IPS DF 6.9 (cell line): ENCODE measurements around the gene CCDC74A.
"Not testable (repeated sequence)": the region's sequence is repeated elsewhere in the genome, so short reads cannot be mapped to it uniquely, and the experiment has no call there.

Experiments
- DNase-seq: peaks from one replicate; pipeline ENCODE4 v3.0.0-alpha.2; 2013; ENCODE audit warnings: low read depth, low spot score
- H3K27ac ChIP-seq: one replicate; pipeline ENCODE4 v1.5.1; 2013; ENCODE audit warnings: low read length, control low read depth
- H3K27me3 ChIP-seq: 2 replicates; pipeline ENCODE4 v1.6.1; 2013; ENCODE audit warnings: mild to moderate bottlenecking, low read length; ENCODE audit not compliant: control insufficient read depth, insufficient read depth
- H3K36me3 ChIP-seq: 2 replicates; pipeline ENCODE4 v1.6.1; 2013; ENCODE audit warnings: low read length; ENCODE audit not compliant: control insufficient read depth, insufficient read depth
- H3K4me1 ChIP-seq: 2 replicates; pipeline ENCODE4 v1.6.1; 2013; ENCODE audit warnings: low read length; ENCODE audit not compliant: control insufficient read depth, insufficient read depth
- H3K4me3 ChIP-seq: 2 replicates; pipeline ENCODE4 v1.5.1; 2013; ENCODE audit warnings: mild to moderate bottlenecking, low read length
- H3K9me3 ChIP-seq: 2 replicates; pipeline ENCODE4 v1.6.1; 2013; ENCODE audit warnings: low read length, inconsistent platforms; ENCODE audit not compliant: control insufficient read depth, insufficient read depth
- WGBS: extraction: QIAGEN DNeasy Blood & Tissue Kit; methylation state at CpG from one replicate; pipeline ENCODE4 v1.1.7; 2013; ENCODE audit warnings: mixed read lengths, missing lambda C conversion rate; ENCODE audit not compliant: insufficient read length, insufficient coverage; 5-methylcytosine and 5-hydroxymethylcytosine counted together

Gene CCDC74A

DNA sequence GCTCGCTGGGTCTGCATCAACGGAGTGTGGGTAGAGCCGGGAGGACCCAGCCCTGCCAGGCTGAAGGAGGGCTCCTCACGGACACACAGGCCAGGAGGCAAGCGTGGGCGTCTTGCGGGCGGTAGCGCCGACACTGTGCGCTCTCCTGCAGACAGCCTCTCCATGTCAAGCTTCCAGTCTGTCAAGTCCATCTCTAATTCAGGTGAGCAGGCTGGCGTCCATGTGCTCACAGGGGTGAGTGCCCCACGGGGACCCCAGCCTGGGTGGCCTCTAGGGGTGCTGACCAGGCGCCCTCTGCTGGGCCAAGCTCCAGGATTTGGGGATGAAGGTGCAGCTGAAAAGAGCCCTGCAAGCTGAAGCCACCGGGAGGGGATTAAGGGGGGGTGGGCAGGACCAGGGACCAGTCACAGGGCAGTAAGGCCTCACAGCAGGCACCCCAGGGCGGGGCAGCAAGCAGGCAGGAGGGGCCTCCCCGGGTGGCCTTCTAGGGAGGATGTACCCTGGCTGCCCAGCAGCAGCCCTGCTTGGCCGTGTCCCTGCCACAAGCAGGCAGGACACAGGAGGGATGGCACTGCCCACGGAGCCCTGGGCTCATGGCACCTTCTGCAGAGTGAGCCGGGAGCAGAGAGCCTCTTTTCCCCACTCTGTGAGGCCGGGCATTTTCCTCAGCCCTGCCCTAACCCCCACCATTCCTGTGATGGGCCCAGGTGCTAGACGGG is 3.1 kb downstream of the CCDC74A start:
- H3K4me1 ChIP-seq, H3K9me3 ChIP-seq, H3K4me3 ChIP-seq, DNase-seq, H3K27ac ChIP-seq, H3K36me3 ChIP-seq, H3K27me3 ChIP-seq: not testable (repeated sequence)
- no CpG with 5 or more reads among the region's 22 CpGs for WGBS

DNA sequence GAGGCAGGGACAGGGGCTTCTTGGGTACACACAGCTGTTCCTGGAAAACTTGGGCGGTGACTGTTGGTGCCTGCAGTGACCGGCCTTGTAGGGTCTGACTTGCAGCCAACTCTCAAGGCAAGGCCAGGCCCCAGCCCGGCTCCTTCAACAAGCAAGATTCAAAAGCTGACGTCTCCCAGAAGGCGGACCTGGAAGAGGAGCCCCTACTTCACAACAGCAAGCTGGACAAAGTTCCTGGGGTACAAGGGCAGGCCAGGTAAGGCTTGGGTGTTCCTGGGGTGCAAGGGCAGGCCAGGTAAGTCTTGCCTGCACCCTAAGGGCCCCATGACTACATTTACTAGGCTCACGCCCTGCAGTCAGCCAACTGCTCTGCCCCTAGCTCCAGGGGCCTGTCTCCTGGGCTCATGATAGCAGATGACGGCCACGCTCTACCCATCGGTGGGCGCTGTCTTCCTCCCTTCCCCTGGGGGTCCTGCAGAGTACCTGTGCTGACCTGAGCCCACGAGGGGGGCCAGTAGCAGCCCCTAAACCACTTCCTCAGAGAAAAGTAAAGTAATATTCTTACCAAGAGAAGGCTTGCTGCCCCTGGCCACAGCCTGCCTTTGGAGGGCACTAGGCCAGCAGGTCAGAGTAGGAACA is 4.0 kb downstream of the CCDC74A start:
- H3K4me1 ChIP-seq, H3K27me3 ChIP-seq, H3K9me3 ChIP-seq, H3K36me3 ChIP-seq, H3K27ac ChIP-seq, DNase-seq, H3K4me3 ChIP-seq: not testable (repeated sequence)
- WGBS = no CpG with 5 or more reads among the region's 11 CpGs

DNA sequence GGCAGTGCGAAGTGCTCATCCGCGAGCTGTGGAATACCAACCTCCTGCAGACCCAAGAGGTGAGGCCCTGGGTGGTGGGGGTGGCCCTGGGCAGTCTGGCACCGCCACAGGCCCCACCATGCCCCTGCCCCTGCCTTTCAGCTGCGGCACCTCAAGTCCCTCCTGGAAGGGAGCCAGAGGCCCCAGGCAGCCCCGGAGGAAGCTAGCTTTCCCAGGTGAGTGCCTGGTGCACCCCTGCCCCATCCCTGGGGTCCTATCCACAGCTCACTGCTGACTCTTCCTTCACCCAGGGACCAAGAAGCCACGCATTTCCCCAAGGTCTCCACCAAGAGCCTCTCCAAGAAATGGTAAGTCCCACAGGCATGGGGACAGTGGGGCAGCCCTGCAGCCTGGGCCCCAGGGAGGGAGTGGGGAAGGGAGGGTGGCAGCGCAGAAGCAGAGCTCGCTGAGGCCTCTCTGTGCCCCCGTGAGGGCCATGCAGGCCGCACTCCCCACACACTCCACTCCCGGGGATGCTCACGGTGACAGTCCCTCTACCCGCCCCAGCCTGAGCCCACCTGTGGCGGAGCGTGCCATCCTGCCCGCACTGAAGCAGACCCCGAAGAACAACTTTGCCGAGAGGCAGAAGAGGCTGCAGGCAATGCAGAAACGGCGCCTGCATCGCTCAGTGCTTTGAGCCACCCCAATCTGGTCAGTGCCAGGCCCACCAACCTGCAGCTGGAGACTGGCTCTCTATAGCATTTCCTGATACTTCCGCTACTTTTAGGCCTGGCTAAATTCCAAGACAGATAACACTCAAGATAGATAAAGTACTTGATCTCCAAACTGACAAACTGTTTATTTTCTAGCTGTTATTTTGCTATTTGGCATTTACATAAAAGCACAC is 5.3 kb downstream of the CCDC74A start:
- not testable (repeated sequence) for H3K4me1 ChIP-seq, H3K9me3 ChIP-seq, H3K4me3 ChIP-seq, H3K36me3 ChIP-seq, H3K27me3 ChIP-seq, H3K27ac ChIP-seq, DNase-seq
- WGBS = no CpG with 5 or more reads among the region's 23 CpGs

DNA sequence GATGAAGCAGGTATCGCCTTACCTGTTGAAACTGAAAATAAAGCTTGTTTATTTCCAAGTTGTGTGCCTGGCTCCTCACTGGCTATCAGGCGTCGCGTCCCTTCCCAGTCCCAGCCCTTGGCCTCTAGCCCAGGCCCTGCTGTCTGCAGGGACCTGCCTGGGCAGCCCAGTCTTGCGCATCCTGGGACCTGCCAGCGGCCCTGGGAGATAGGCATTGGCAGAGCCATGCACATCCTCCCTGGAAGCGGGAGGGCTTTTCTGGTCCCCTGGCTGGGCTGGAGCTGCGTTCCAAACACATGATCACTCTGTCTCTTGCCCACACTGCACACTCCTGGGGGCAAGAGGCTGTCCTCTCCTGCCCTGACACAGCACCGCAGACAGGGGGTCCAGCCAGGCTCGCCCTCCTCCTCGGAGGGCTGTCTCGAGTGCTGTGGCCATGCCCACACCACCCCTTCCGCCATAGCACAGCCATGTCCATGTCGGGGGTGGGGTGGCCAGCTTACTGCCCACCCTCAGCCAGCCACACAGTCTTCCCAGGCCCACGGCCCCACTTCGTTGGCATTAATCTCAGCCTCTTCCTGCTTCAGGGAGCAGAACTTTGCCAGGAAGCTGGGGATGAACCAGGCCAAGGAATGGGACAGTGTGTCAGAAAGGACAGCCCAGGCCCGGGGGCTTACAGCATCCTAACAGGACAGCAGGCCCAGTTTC is 6.1 kb downstream of the CCDC74A start:
- not testable (repeated sequence) for H3K27me3 ChIP-seq, H3K36me3 ChIP-seq, H3K27ac ChIP-seq, DNase-seq, H3K4me1 ChIP-seq, H3K4me3 ChIP-seq, H3K9me3 ChIP-seq
- WGBS = no CpG with 5 or more reads among the region's 17 CpGs

DNA sequence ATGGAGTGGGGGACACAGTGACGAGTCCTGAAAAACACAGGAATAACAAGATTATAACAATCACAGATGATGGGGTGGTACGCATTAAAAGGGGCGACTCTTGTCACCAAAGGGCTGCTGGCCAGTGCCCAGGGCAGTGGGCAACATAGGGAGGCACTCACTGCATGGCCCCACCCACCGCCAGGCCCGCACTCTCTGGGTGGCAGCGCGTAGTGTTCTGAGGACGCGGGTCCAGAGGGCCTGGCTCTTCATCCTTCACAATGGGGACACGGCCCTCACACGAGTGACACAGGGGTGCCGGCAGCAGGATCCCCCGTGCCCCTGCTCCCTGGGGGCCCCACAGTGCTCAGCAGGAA is 6.6 kb downstream of the CCDC74A start:
- not testable (repeated sequence) for H3K4me1 ChIP-seq, H3K4me3 ChIP-seq, DNase-seq, H3K36me3 ChIP-seq, H3K9me3 ChIP-seq, H3K27me3 ChIP-seq, H3K27ac ChIP-seq
- WGBS = no CpG with 5 or more reads among the region's 13 CpGs

DNA sequence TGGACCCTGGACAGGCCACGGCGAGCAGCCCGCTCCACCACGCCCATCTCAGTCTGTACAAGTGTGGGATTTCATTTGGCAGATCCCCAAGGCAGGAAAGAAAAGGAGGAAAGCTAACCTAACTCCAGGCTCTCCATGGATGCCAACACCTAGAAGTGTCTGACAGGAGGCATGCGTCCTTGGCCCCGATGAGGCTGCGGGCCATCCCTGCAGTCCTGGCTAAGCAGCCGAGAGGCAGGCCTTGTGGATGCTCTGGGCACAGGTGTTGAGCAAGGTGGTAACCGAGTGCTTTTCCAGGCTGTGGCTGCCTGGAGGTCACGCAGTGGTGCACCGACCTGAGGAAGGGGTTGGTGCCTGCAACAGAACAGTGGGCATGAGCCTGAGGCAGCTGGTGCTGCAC is 7.3 kb downstream of the CCDC74A start:
- H3K36me3 ChIP-seq, DNase-seq, H3K27me3 ChIP-seq, H3K27ac ChIP-seq, H3K4me1 ChIP-seq, H3K9me3 ChIP-seq, H3K4me3 ChIP-seq: not testable (repeated sequence)
- WGBS = no CpG with 5 or more reads among the region's 11 CpGs

DNA sequence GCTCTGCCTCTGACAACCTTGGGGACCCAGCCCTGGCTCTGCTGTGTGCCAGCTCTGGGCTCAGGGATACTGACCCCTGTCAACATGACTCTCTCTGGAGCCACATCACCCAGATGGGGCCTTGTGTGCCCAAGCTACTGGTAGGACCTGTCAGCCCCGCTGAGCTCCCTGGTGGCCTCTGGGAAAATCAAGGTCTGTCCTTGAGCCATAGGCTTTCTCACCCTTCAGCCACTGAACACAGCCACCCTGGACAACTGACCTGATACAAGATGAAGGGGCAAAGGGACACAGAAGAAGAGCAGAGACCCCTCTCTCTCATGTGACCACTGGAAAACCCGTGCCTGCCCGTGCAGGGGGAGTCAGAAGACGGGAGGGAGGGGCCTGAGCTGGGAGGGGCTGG is 7.8 kb downstream of the CCDC74A start:
- H3K9me3 ChIP-seq = no peaks in the 10 kb centered on the region
- DNase-seq = no peak
- no CpG with 5 or more reads among the region's 4 CpGs for WGBS
- H3K36me3 ChIP-seq = no peaks in the 10 kb centered on the region
- no peak overlapping the region for H3K27ac ChIP-seq
- no peaks in the 10 kb centered on the region for H3K27me3 ChIP-seq
- no peak overlapping the region for H3K4me3 ChIP-seq
- H3K4me1 ChIP-seq = peaks cover 2% of the 10 kb centered on the region

DNA sequence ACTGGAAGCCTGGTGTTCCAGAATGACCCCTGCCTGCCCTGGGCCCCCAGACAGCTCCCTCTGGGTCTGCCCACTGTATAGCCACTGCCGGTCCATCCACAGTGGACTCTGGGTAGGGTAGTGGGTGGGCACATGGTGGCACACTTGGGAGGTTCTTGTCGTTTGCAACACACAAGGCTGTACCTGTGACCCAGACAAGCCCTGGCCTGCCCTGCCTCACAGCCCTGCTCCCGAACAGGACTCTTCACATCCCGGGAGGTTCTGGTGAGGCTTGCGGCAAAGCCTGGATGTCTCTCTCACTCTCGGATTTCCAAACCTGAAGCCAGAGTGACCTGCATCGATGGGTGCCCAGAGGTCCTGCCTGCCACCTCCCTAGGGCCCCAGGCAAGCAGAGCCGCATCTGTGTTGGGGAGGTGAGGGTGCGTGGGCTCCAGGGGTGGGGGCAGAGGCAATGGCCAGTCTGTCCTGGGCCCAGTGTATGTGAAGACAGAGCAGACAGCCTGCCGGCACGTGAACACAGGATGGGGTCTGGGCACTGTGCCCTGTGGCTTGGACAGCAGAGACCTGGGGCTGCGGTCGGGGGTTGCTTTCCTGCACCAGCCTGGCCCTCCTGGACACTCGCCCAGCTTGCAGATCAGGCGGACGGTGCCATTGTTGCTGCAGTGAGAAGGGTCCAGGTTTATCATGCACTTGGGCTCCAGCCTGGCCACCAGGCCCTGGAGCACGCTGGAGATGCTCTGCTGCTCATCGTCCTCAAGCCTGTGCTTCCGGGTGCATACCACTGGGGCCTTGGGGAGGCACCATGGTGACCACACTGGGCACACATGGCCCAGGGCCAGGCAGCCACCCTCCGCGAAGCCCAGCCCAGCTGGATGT is 8.5 kb downstream of the CCDC74A start:
- not testable (repeated sequence) for H3K9me3 ChIP-seq, H3K4me3 ChIP-seq, DNase-seq, H3K36me3 ChIP-seq, H3K4me1 ChIP-seq, H3K27ac ChIP-seq, H3K27me3 ChIP-seq
- WGBS = no CpG with 5 or more reads among the region's 21 CpGs

DNA sequence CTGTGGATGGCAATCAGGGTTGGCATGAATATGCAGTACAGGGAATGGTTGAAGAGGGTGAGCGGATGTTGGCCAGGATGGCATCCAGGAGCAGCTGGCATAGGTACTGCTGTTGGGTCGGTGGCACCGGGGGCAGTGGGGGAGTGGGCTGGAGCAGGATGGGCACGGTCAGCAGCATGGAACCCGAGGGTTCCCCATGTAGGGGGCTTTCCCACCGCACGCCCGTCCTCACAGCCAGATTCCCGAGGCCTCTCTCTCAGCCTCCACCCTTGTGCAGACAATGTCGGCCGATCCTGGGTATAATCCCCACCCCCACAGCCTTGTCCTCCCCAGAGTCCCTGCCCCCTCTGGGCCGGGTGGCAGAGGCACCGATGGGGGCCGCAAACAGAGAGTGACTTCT is 9.2 kb downstream of the CCDC74A start:
- H3K4me1 ChIP-seq, DNase-seq, H3K36me3 ChIP-seq, H3K9me3 ChIP-seq, H3K27ac ChIP-seq, H3K27me3 ChIP-seq, H3K4me3 ChIP-seq: not testable (repeated sequence)
- no CpG with 5 or more reads among the region's 14 CpGs for WGBS

DNA sequence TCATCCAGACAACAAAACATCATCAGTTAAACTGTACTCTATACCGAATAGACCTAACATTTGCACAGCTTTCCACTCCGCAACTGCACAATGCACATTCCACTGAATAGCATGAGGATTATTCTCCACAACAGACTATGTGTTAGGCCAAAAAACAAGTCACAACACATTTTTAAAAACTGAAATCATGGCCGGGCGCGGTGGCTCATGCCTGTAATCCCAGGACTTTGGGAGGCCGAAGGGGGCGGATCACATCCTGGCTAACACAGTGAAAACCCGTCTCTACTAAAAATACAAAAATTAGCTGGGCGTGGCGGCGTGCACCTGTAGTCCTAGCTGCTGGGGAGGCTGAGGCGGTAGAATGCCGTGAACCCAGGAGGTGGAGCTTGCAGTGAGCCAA is 11.2 kb downstream of the CCDC74A start:
- not testable (repeated sequence) for H3K4me3 ChIP-seq, H3K36me3 ChIP-seq, DNase-seq, H3K4me1 ChIP-seq, H3K9me3 ChIP-seq, H3K27ac ChIP-seq, H3K27me3 ChIP-seq
- WGBS = no CpG with 5 or more reads among the region's 13 CpGs
